Measurements from ENCODE around the gene MLEC. TPM values are rescaled to one million over a fixed set of nuclear protein-coding genes. Genes with fewer than 3 reads are reported as not detected.

Gene MLEC
- total RNA-seq, 2 experiments from 2014 or later: 69.7 to 101 TPM

GRCh38 chr12:120670667-120671066 lies 16.3 kb upstream of the MLEC start:
- H3K9me2 ChIP-seq (ENCODE audit: insufficient read depth, low read length): no peaks in the 10 kb centered on the region
- ChIA-PET POLR2A (interaction anchor here (0.6 to 1.5 kb wide), 4 partner anchors 8 to 744 kb away, joined by 3 to 6 read pairs (median 4); no protein-coding TSS in a partner anchor), CTCF (ENCODE audit: unreplicated experiment) (no interaction called here)
- BruUV-seq (replicated peaks): no TSS peak
- intact Hi-C loops (cut with micrococcal nuclease; ENCODE audit: unreplicated experiment): no loop called here
- H3K4me3 ChIP-seq (ENCODE audit: low read depth, low read length, poor library complexity, severe bottlenecking): no peak overlapping the region
- peaks cover 79% of the 10 kb centered on the region for H3K4me1 ChIP-seq (ENCODE audit: insufficient read depth, low read length, poor library complexity, severe bottlenecking)
- no peak overlapping the region; the same call in 1 of the 2 replicates for H2AFZ ChIP-seq (ENCODE audit: low read length)
- H3K9me3 ChIP-seq (ENCODE audit: low read length): no peaks in the 10 kb centered on the region
- H3K79me2 ChIP-seq (ENCODE audit: insufficient read depth, low read depth, low read length): no peaks in the 10 kb centered on the region
- H4K20me1 ChIP-seq (ENCODE audit: insufficient read depth, low read length): no peaks in the 10 kb centered on the region
- H3K36me3 ChIP-seq (ENCODE audit: insufficient read depth, low read length): no peaks in the 10 kb centered on the region
- TF ChIP-seq CTCF (conservative IDR thresholded peaks at IDR 0.05; ENCODE audit: low read length): no peak
- no peak for TF ChIP-seq EZH2phosphoT487 (IDR thresholded peaks at IDR 0.05; ENCODE audit: borderline replicate concordance, low read depth, low read length)
- H3K27ac ChIP-seq (ENCODE audit: low read depth, low read length, poor library complexity, severe bottlenecking): peak overlapping the region; percentile 94
- peak; percentile 61 for DNase-seq (ENCODE audit: low spot score)
- peak overlapping the region; percentile 64 for H3K4me2 ChIP-seq (ENCODE audit: low read length)

GRCh38 chr12:120674097-120674636 lies 12.8 kb upstream of the MLEC start:
- BruUV-seq (replicated peaks): no TSS peak
- peak overlapping the region; percentile 73 for H3K4me2 ChIP-seq (ENCODE audit: low read length)
- intact Hi-C loops (cut with micrococcal nuclease; ENCODE audit: unreplicated experiment): no loop called here
- ChIA-PET CTCF (ENCODE audit: unreplicated experiment) (interaction anchor here (0.6 to 0.9 kb wide), 2 partner anchors 24 to 1867 kb away, joined by 3 read pairs; no protein-coding TSS in a partner anchor), POLR2A (interaction anchor here (0.6 to 1.7 kb wide), 4 partner anchors 10 to 218 kb away, joined by 3 to 10 read pairs (median 4); no protein-coding TSS in a partner anchor)
- no peaks in the 10 kb centered on the region for H3K9me2 ChIP-seq (ENCODE audit: insufficient read depth, low read length)
- peak overlapping the region; percentile 60; the same call in 1 of the 2 replicates for H2AFZ ChIP-seq (ENCODE audit: low read length)
- peak overlapping the region; percentile 13 for H3K4me3 ChIP-seq (ENCODE audit: low read depth, low read length, poor library complexity, severe bottlenecking)
- H3K79me2 ChIP-seq (ENCODE audit: insufficient read depth, low read depth, low read length): no peaks in the 10 kb centered on the region
- H3K4me1 ChIP-seq (ENCODE audit: insufficient read depth, low read length, poor library complexity, severe bottlenecking): peaks cover 64% of the 10 kb centered on the region
- peak; percentile 72 for DNase-seq (ENCODE audit: low spot score)
- H3K9me3 ChIP-seq (ENCODE audit: low read length): no peaks in the 10 kb centered on the region
- H4K20me1 ChIP-seq (ENCODE audit: insufficient read depth, low read length): no peaks in the 10 kb centered on the region
- TF ChIP-seq CTCF (conservative IDR thresholded peaks at IDR 0.05; ENCODE audit: low read length) (no peak), EZH2phosphoT487 (IDR thresholded peaks at IDR 0.05; ENCODE audit: borderline replicate concordance, low read depth, low read length) (no peak)
- H3K27ac ChIP-seq (ENCODE audit: low read depth, low read length, poor library complexity, severe bottlenecking): peak overlapping the region; percentile 56
- H3K36me3 ChIP-seq (ENCODE audit: insufficient read depth, low read length): no peaks in the 10 kb centered on the region
